HEK293T (cell line): ENCODE data around the gene SEMA6A.

Source experiments
- CTCF ChIA-PET: fragments of 350-600 bp; formaldehyde crosslinking; extraction: SDS; loops from one replicate; lab custom pipeline; 2021; ENCODE audit warnings: antibody characterized with exemption, inconsistent platforms; lab: Yijun Ruan, JAX
- POLR2A ChIA-PET: fragments of 350-600 bp; formaldehyde crosslinking; extraction: SDS; loops from one replicate; lab custom pipeline; 2020; ENCODE audit warnings: antibody characterized with exemption, inconsistent platforms; lab: Yijun Ruan, JAX
- DNase-seq: peaks from one replicate; pipeline ENCODE4 v3.0.0; 2012; ENCODE audit warnings: mixed read lengths; ENCODE audit errors: extremely low spot score
- ARNT ChIP-seq: fragments of 450-650 bp; IDR thresholded peaks from 2 replicates; pipeline ENCODE4 v1.6.1; 2017; ENCODE audit warnings: mild to moderate bottlenecking
- BHLHE40 ChIP-seq: fragments of 450-650 bp; IDR thresholded peaks from 2 replicates; pipeline ENCODE4 v1.6.1; 2016; ENCODE audit warnings: mild to moderate bottlenecking, moderate library complexity, borderline replicate concordance
- CTBP1 ChIP-seq: fragments of 450-650 bp; IDR thresholded peaks from 2 replicates; pipeline ENCODE4 v1.6.1; 2016; ENCODE audit warnings: borderline replicate concordance
- ELF4 ChIP-seq: fragments of 450-650 bp; IDR thresholded peaks from 2 replicates; pipeline ENCODE4 v1.6.1; 2017; ENCODE audit warnings: antibody characterized with exemption
- FOXA1 ChIP-seq: fragments of 450-650 bp; IDR thresholded peaks from 2 replicates; pipeline ENCODE4 v1.6.1; 2016; ENCODE audit warnings: mild to moderate bottlenecking
- FOXK2 ChIP-seq: fragments of 450-650 bp; IDR thresholded peaks from 2 replicates; pipeline ENCODE4 v1.6.1; 2016; ENCODE audit warnings: mild to moderate bottlenecking
- FOXM1 ChIP-seq: fragments of 450-650 bp; IDR thresholded peaks from 2 replicates; pipeline ENCODE4 v1.6.1; 2017; ENCODE audit warnings: mild to moderate bottlenecking, borderline replicate concordance
- HDGF ChIP-seq: fragments of 450-650 bp; IDR thresholded peaks from 2 replicates; pipeline ENCODE4 v1.6.1; 2017; ENCODE audit warnings: antibody characterized with exemption, borderline replicate concordance
- L3MBTL2 ChIP-seq: fragments of 450-650 bp; conservative IDR thresholded peaks from 2 replicates; pipeline ENCODE4 v1.6.1; 2016; ENCODE audit warnings: mild to moderate bottlenecking
- LEF1 ChIP-seq: fragments of 450-650 bp; IDR thresholded peaks from 2 replicates; pipeline ENCODE4 v1.6.1; 2017; ENCODE audit warnings: mild to moderate bottlenecking, borderline replicate concordance
- NFRKB ChIP-seq: fragments of 450-650 bp; IDR thresholded peaks from 2 replicates; pipeline ENCODE4 v1.6.1; 2016; ENCODE audit warnings: mild to moderate bottlenecking, moderate library complexity
- PKNOX1 ChIP-seq: fragments of 450-650 bp; IDR thresholded peaks from 2 replicates; pipeline ENCODE4 v1.6.1; 2016
- SP1 ChIP-seq: fragments of 450-650 bp; IDR thresholded peaks from 2 replicates; pipeline ENCODE4 v1.6.1; 2017
- SUZ12 ChIP-seq: fragments of 450-650 bp; IDR thresholded peaks from 2 replicates; pipeline ENCODE4 v1.6.1; 2016; ENCODE audit warnings: mild to moderate bottlenecking
- TARDBP ChIP-seq: fragments of 450-650 bp; IDR thresholded peaks from 2 replicates; pipeline ENCODE4 v1.6.1; 2016
- ZNF384 ChIP-seq: fragments of 450-650 bp; IDR thresholded peaks from 2 replicates; pipeline ENCODE4 v1.6.1; 2016

SEMA6A gene

DNA sequence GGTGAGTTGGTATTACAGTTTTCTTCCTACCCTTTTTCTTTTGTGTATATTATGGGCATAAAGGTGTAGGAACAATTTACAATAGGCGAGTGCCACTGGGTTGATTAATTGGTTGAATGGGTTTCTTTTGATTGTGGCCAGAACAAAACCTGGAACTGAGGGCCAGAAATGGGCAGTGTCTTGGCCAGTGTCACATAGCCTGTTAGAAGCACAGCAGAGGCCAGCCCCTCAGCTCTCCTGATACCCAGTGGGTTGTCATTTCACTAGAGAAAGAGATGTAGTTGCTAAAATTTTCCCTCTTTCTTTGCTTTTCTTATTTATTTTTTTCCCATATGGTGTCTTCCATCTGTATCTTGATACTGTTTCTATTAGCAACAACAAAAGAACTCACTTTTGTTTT is 38.8 kb upstream of the SEMA6A start:
- no peak for DNase-seq
- POLR2A ChIA-PET: no interaction called here
- CTCF ChIA-PET: interaction anchor here (1.0 kb wide), 1 partner anchor 16 kb away, joined by 3 read pairs; no protein-coding TSS in a partner anchor
- TF ChIP-seq FOXK2: no peak
- TF ChIP-seq ARNT: no peak
- no peak for TF ChIP-seq ZNF384
- no peak for TF ChIP-seq SP1
- no peak for TF ChIP-seq LEF1
- TF ChIP-seq FOXA1: no peak
- no peak for TF ChIP-seq L3MBTL2
- TF ChIP-seq BHLHE40: no peak
- TF ChIP-seq HDGF: no peak
- no peak for TF ChIP-seq CTBP1
- no peak for TF ChIP-seq PKNOX1
- TF ChIP-seq ELF4: no peak
- no peak for TF ChIP-seq SUZ12
- TF ChIP-seq TARDBP: no peak
- no peak for TF ChIP-seq FOXM1
- TF ChIP-seq NFRKB: no peak

- no peak for DNase-seq
- POLR2A ChIA-PET: no interaction called here
- CTCF ChIA-PET: no interaction called here
These were observed 37.8 kb upstream of the SEMA6A start for GRCh38 chr5:116612431-116612830.

DNA sequence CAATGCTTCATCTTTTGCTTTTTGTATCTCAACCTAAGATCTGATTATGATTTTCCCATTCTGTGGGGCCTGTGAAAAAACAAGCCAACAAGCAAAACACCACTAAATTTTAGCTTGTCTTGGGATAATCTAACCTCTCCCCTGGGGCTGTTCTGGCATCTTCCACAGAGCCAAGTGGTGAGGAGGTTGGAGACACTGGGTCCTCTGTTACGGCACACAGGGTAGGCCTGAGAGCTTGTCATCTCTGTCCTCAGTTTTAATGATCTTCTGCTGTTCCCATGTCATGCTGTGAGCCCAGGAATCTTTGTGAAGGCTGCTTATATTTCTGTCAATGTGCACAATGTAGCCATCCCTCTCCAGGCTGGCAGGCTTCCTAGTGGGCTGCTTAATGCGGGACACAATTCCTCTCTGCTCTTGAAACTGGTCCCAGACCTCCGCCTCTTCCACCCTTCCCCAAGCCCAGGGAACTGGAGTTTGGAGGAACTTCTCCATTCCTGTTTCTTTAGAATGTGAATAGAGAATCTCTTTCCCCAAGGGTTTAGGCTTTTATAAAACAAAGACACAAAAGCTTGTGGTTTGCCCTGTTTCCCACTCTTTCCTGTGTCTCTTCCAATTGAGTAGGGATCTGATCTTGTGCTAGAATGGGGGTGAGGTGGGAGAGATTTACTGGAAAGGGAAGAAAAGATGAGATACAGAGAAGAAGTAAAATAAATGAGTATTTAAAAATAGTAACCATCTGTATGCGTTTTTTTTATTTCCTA is 30.9 kb upstream of the SEMA6A start:
- no peak for TF ChIP-seq HDGF
- TF ChIP-seq FOXA1: no peak
- TF ChIP-seq FOXM1: no peak
- TF ChIP-seq BHLHE40: no peak
- no peak for TF ChIP-seq L3MBTL2
- TF ChIP-seq FOXK2: no peak
- no peak for TF ChIP-seq TARDBP
- TF ChIP-seq SUZ12: no peak
- no peak for TF ChIP-seq CTBP1
- TF ChIP-seq NFRKB: no peak
- no peak for TF ChIP-seq ZNF384
- TF ChIP-seq SP1: no peak
- no peak for TF ChIP-seq ELF4
- TF ChIP-seq PKNOX1: no peak
- TF ChIP-seq ARNT: no peak
- no peak for TF ChIP-seq LEF1
- DNase-seq: no peak
- ChIA-PET CTCF (no interaction called here), POLR2A (interaction anchor here (0.8 kb wide), 1 partner anchor 12 kb away, joined by 3 read pairs; no protein-coding TSS in a partner anchor)

More at GRCh38 chr5:116612431-116612830, 37.8 kb upstream of the SEMA6A start:
- TF ChIP-seq L3MBTL2 (no peak), SP1 (no peak), PKNOX1 (no peak), ZNF384 (no peak), ARNT (no peak), FOXK2 (no peak), SUZ12 (no peak), TARDBP (no peak), ELF4 (no peak), CTBP1 (no peak), BHLHE40 (no peak)

GRCh38 chr5:116604805-116605204 is 30.2 kb upstream of the SEMA6A start:
- no peak for TF ChIP-seq ZNF384
- no peak for DNase-seq
- ChIA-PET POLR2A (interaction anchor here (0.8 kb wide), 1 partner anchor 11 kb away, joined by 3 read pairs; no protein-coding TSS in a partner anchor), CTCF (no interaction called here)

DNA sequence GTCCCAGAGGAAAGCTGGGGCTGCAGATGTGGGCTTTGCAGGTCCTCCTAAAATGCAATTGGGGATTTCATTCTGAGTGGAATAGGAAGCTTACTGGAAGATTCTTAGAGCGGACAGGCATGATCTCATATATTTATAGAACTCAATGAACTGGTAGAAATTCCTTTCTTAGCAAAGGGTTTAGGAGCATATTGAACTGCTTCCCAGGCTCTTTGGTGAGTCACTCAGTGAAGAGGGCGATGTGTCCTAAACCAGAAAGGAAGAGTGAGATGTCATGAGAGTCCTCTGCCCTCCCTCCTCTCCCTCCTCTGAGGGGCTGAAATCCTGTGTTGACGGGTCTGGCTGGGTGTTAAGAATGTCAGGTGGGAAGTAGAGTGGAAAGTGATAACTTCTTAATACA is 26.3 kb upstream of the SEMA6A start:
- POLR2A ChIA-PET: no interaction called here
- CTCF ChIA-PET: no interaction called here
- DNase-seq: no peak
- no peak for TF ChIP-seq L3MBTL2
- TF ChIP-seq ARNT: no peak
- no peak for TF ChIP-seq CTBP1
- TF ChIP-seq PKNOX1: no peak
- no peak for TF ChIP-seq ZNF384
- TF ChIP-seq ELF4: no peak
- TF ChIP-seq BHLHE40: no peak
- no peak for TF ChIP-seq HDGF
- TF ChIP-seq FOXK2: no peak
- TF ChIP-seq SUZ12: no peak
- TF ChIP-seq TARDBP: no peak
- no peak for TF ChIP-seq NFRKB
- no peak for TF ChIP-seq FOXM1
- no peak for TF ChIP-seq FOXA1
- no peak for TF ChIP-seq LEF1
- no peak for TF ChIP-seq SP1
